SIG-M5 treated with dmso at 0.1 percent for 504 hours (cell line): ENCODE results near the gene KLF13.

ENCODE experiments used
- DNase-seq: peaks from one replicate; lab custom pipeline; 2025; ENCODE audit not compliant: unreplicated experiment; lab: John Stamatoyannopoulos, UW

Gene KLF13

GRCh38 chr15:31331389-31331788 lies 4.8 kb downstream of the KLF13 start:
- no peak for DNase-seq

- peak; percentile 21 for DNase-seq
Observed at GRCh38 chr15:31332020-31332680, 5.5 kb downstream of the KLF13 start.

GRCh38 chr15:31332681-31333071 lies 6.0 kb downstream of the KLF13 start:
- no peak for DNase-seq

GRCh38 chr15:31333119-31333518 lies 6.5 kb downstream of the KLF13 start:
- DNase-seq = no peak

GRCh38 chr15:31333820-31334219 lies 7.2 kb downstream of the KLF13 start:
- no peak for DNase-seq

GRCh38 chr15:31335989-31336592 lies 9.5 kb downstream of the KLF13 start:
- DNase-seq = no peak

GRCh38 chr15:31336593-31337295 lies 10.1 kb downstream of the KLF13 start:
- no peak for DNase-seq

- peak; percentile 19 for DNase-seq
Observed at GRCh38 chr15:31337352-31338031, 10.9 kb downstream of the KLF13 start.

GRCh38 chr15:31338318-31338878 lies 11.8 kb downstream of the KLF13 start:
- peak; percentile 6 for DNase-seq

- DNase-seq = no peak
Observed at GRCh38 chr15:31338879-31339557, 12.4 kb downstream of the KLF13 start.

GRCh38 chr15:31339558-31339895 lies 12.9 kb downstream of the KLF13 start:
- no peak for DNase-seq

- no peak for DNase-seq
Observed at GRCh38 chr15:31340047-31340446, 13.4 kb downstream of the KLF13 start.

GRCh38 chr15:31340592-31340991 lies 14.0 kb downstream of the KLF13 start:
- no peak for DNase-seq

GRCh38 chr15:31341071-31341470 lies 14.4 kb downstream of the KLF13 start:
- no peak for DNase-seq

- no peak for DNase-seq
Observed at GRCh38 chr15:31341496-31342195, 15.0 kb downstream of the KLF13 start.

GRCh38 chr15:31342381-31342780 lies 15.7 kb downstream of the KLF13 start:
- no peak for DNase-seq

- DNase-seq = no peak
Observed at GRCh38 chr15:31342781-31343626, 16.4 kb downstream of the KLF13 start.

GRCh38 chr15:31343831-31344230 lies 17.2 kb downstream of the KLF13 start:
- DNase-seq = no peak

- no peak for DNase-seq
Observed at GRCh38 chr15:31344266-31344665, 17.6 kb downstream of the KLF13 start.
